Fibroblast of pulmonary artery (primary cell): Measurements from ENCODE around the gene TSSC4.

Experiments
- DNase-seq: peaks from one replicate; pipeline ENCODE4 v3.0.0-alpha.2; 2010; ENCODE audit warnings: low read depth
- H3K4me3 ChIP-seq: replicated peaks from 2 replicates; pipeline ENCODE4 v1.5.1; 2011; ENCODE audit warnings: low read depth, mild to moderate bottlenecking, control low read depth, low read length, moderate library complexity
- TF ChIP-seq, protein P1 (sequence below): IDR thresholded peaks from 2 replicates; pipeline ENCODE4 v1.5.1; 2011; ENCODE audit warnings: mild to moderate bottlenecking, control low read depth, low read length, inconsistent platforms; ENCODE audit errors: missing control alignments

TSSC4 gene

DNA sequence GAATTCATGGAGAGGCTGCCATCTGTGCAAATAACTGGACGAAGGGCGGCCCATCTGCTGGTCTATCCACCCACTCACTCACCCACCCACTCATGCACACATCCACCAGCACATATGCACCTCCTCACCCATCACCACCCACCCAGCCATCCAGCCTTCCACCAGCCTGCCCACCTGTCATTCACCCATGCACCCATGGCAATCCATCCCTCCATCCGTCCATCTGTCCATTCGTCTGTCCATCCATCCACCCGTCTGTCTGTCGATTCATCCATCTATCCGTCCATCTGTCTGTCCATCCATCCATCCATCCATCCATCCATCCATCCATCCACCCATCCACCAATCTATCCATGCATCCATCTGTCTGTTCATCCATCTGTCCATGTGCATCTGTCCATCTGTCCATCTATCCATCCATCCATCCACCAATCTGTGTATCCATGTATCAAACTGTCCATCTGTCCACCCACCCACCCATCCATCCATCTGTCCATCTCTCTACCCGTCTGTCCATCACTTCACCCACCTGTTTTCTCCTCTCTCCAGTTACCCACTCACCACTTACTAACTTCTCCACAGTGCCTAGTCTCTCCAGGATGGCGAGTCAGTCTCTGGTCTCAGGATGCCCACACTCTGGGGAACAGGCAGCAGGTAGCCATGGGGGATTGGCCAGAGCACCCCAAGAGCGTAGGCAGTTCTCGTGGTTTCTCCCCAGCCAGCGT is 34.9 kb downstream of the TSSC4 start:
- TF ChIP-seq, protein P1, sequence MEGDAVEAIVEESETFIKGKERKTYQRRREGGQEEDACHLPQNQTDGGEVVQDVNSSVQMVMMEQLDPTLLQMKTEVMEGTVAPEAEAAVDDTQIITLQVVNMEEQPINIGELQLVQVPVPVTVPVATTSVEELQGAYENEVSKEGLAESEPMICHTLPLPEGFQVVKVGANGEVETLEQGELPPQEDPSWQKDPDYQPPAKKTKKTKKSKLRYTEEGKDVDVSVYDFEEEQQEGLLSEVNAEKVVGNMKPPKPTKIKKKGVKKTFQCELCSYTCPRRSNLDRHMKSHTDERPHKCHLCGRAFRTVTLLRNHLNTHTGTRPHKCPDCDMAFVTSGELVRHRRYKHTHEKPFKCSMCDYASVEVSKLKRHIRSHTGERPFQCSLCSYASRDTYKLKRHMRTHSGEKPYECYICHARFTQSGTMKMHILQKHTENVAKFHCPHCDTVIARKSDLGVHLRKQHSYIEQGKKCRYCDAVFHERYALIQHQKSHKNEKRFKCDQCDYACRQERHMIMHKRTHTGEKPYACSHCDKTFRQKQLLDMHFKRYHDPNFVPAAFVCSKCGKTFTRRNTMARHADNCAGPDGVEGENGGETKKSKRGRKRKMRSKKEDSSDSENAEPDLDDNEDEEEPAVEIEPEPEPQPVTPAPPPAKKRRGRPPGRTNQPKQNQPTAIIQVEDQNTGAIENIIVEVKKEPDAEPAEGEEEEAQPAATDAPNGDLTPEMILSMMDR: no peak
- no peak overlapping the region for H3K4me3 ChIP-seq
- DNase-seq: no peak

DNA sequence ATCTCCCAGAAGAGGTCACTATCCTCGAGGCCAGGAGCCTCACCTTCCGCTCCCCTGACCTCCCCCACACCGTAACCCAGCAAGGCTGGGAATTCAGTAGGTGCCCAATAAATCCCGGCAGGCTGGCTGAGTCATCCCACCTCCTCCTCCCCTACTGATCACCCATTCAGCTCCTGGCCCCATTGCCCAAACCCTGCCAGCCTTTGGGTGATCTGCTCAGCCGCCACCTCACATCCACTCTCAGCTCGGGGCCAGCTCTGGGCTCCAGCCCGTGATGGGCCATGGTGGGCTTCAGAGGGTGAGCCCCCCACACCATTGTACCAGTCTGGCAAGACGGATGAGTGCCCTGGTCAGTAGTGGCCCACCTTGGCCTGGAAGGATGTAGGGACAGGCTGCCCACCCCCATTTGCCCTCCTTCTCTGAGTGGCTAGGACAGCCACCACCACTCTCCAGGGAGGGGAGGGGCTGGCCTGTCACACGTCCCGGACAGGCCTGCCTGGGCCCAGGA is 35.5 kb downstream of the TSSC4 start:
- no peak for DNase-seq
- no peak overlapping the region for H3K4me3 ChIP-seq
- TF ChIP-seq, protein P1: no peak

DNA sequence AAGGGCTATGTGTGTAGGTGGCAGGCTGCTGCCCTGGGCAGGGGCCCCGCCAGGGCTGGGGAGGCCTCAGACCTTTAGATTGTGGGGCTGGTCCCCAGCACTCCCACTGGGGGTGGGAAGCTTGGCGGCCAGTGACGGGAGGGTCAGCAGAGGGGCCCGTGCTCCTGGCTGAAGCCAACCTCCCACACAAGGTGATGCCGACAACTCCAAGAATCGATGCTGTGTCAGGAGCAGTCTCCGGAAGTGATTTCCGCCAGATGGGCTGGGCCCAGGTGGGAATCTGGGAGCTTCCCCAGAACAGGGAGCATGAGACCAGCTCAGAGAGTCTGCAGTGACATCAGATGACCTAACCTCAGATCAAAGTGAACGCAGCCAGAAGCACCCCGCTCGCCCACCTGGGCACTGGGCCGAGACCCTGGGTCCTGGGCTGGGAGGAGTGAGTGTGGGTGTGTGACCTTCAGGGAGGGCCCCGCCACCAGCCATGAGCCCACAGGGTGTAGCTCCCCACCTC is 36.0 kb downstream of the TSSC4 start:
- TF ChIP-seq, protein P1: no peak
- H3K4me3 ChIP-seq: no peak overlapping the region
- no peak for DNase-seq

DNA sequence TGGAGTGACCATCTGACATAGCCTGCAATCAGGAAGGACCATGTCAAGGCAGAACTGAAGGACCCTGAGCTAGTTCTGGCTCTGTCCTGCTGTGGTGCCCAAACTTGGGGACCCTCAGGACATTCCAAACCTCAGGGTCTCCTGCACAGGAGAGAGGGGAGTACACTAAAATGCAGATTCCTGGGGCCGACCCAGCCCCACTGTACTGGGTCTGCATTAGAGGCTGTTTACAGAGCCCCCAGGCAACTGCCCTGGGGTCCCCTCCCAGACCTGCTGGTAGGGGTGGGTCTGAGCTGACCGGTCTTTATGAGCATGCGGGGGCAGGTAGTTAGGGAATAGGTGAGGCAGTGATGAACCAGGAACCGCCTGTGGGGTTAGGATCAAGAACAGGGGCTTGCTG is 37.0 kb downstream of the TSSC4 start:
- TF ChIP-seq, protein P1: no peak
- no peak overlapping the region for H3K4me3 ChIP-seq
- no peak for DNase-seq

DNA sequence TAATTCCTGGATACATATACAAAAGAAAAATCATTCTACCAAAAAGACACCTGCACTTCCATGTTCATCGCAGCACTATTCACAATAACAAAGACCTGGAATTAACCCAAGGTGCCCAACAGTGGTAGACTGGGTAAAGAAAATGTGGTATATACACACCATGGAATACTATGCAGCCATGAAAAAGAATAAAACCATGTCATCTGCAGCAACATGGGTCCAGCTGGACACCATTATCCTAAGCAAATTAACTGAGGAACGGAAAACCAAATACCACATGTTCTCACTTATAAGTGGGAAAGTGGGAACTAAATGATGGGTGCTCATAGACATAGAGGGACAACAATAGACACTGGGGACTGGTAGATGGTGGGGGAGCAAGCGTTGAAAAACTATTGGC is 39.3 kb downstream of the TSSC4 start:
- TF ChIP-seq, protein P1: no peak
- no peak overlapping the region for H3K4me3 ChIP-seq
- DNase-seq: no peak

DNA sequence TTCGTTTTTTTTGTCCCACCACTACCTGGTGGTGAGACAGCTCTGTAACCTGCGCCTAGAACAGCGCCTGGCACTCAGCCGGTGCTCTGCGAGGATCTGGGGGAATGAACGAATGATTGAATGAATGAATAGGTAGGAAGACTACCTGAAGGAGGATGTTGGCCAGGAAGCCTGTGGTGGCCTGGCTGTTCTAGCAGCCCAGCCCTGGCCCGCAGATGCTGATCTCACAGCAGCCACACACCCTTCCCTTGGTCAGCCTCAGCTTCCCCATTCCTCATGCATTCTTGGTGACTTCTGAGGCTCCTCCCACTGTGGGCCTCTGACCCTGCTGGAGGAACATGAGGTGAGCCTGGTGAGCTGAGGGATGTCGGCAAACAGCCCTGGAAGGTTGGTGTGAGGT is 40.1 kb downstream of the TSSC4 start:
- no peak for DNase-seq
- TF ChIP-seq, protein P1: no peak
- no peak overlapping the region for H3K4me3 ChIP-seq

DNA sequence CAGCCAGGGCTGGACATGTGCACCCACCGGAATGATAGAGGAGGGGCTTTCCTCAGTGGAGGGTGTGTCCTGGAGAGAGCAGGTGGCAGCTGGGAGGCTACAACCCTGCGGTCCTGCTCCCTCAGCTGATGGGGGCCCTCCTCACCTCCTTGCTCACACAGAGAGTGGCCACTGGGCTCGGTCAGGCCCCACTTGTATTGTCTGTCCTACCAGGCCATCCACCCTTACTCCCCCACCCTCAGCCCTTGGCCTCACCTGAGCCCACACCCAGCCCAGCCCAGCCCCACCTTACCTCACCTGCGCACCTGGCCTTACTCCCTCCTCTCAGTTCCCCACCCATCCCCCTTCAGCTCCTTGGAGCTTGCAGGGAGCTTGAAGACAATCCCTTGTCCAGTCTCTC is 40.6 kb downstream of the TSSC4 start:
- no peak overlapping the region for H3K4me3 ChIP-seq
- no peak for DNase-seq
- TF ChIP-seq, protein P1: no peak
